Loucy (cell line): ENCODE measurements around the gene LPAR4.

Experiments
- H2AFZ ChIP-seq: fragments of 200-600 bp; sonication (generic); 2 replicates; pipeline ENCODE4 v1.6.0; 2016; ENCODE audit warnings: antibody characterized with exemption, mild to moderate bottlenecking, low read length, moderate library complexity
- H3F3A ChIP-seq: fragments of 200-600 bp; 2 replicates; pipeline ENCODE4 v1.6.0; 2016; ENCODE audit warnings: antibody characterized with exemption, low read depth, mild to moderate bottlenecking
- H3K27me3 ChIP-seq: fragments of 200-600 bp; sonication (generic); 2 replicates; pipeline ENCODE4 v1.6.1; 2014; ENCODE audit warnings: low read length, mild to moderate bottlenecking; ENCODE audit not compliant: insufficient read depth, poor library complexity, severe bottlenecking
- H3K36me3 ChIP-seq: fragments of 200-600 bp; sonication (generic); 2 replicates; pipeline ENCODE4 v1.6.1; 2016; ENCODE audit warnings: low read length; ENCODE audit not compliant: insufficient read depth
- H3K4me1 ChIP-seq: fragments of 200-600 bp; sonication (generic); 2 replicates; pipeline ENCODE4 v1.5.1; 2014; ENCODE audit warnings: low read length, mild to moderate bottlenecking; ENCODE audit not compliant: insufficient read depth, poor library complexity, severe bottlenecking
- H3K4me2 ChIP-seq: fragments of 200-600 bp; sonication (generic); 2 replicates; pipeline ENCODE4 v1.6.0; 2014; ENCODE audit warnings: antibody characterized with exemption, low read length, low read depth, mild to moderate bottlenecking; ENCODE audit not compliant: poor library complexity, severe bottlenecking
- H3K4me3 ChIP-seq: fragments of 200-600 bp; sonication (generic); 2 replicates; pipeline ENCODE4 v1.5.1; 2014; ENCODE audit warnings: low read length, mild to moderate bottlenecking, mixed read lengths; ENCODE audit not compliant: poor library complexity, severe bottlenecking
- H3K79me2 ChIP-seq: fragments of 200-600 bp; sonication (generic); 2 replicates; pipeline ENCODE4 v1.6.1; 2014; ENCODE audit warnings: low read length; ENCODE audit not compliant: insufficient read depth
- H3K9ac ChIP-seq: fragments of 200-600 bp; sonication (generic); 2 replicates; pipeline ENCODE4 v1.6.0; 2014; ENCODE audit warnings: mild to moderate bottlenecking, low read depth, low read length, moderate library complexity; ENCODE audit not compliant: poor library complexity, severe bottlenecking
- H3K9me2 ChIP-seq: fragments of 200-600 bp; sonication (generic); replicated peaks from 2 replicates; pipeline ENCODE4 v1.6.1; 2016; ENCODE audit warnings: low read depth, low read length, mixed read lengths
- H3K9me3 ChIP-seq: fragments of 200-600 bp; sonication (generic); 2 replicates; pipeline ENCODE4 v1.6.1; 2014; ENCODE audit warnings: mild to moderate bottlenecking, antibody characterized with exemption, low read length, low read depth; ENCODE audit not compliant: insufficient read depth
- H4K20me1 ChIP-seq: fragments of 200-600 bp; sonication (generic); 2 replicates; pipeline ENCODE4 v1.6.0; 2014; ENCODE audit warnings: antibody characterized with exemption, low read length, mild to moderate bottlenecking; ENCODE audit not compliant: insufficient read depth, poor library complexity, severe bottlenecking
- CTCF ChIP-seq: fragments of 200-600 bp; sonication (generic); conservative IDR thresholded peaks from 2 replicates; pipeline ENCODE4 v1.5.1; 2014; ENCODE audit warnings: mild to moderate bottlenecking, antibody characterized with exemption, low read length
- EZH2phosphoT487 ChIP-seq: fragments of 200-600 bp; IDR thresholded peaks from 2 replicates; pipeline ENCODE4 v1.6.1; 2018; ENCODE audit warnings: antibody characterized with exemption, mild to moderate bottlenecking, moderate library complexity, borderline replicate concordance

The LPAR4 gene

DNA sequence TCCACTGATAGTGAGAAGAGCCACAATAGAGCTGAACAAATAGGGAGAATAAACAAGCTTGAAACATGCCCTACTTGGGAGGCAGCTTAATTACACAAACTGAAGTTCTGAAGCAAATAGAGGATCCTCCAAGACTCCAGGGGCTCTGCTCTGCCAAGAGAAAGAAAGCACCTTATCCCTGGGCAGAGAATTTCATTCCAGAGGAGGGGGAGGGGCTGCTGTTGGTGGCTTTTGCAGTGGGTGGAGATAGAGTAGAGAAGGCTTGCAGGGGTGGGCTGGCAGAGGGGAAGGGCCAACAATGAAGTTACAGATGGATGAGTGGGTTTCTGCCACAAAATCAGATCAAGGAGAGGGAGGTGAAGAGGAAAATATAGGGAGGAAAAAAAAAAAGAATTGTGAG, 1.0 kb upstream of the LPAR4 start:
- Histone ChIP-seq H3K36me3 (no peaks in the 10 kb centered on the region), H3F3A (no peaks in the 10 kb centered on the region), H2AFZ (no peak overlapping the region), H3K9me2 (no peaks in the 10 kb centered on the region), H3K4me2 (no peak overlapping the region), H3K79me2 (no peaks in the 10 kb centered on the region), H3K4me1 (no peaks in the 10 kb centered on the region), H3K4me3 (no peak overlapping the region), H4K20me1 (no peaks in the 10 kb centered on the region), H3K9me3 (no peaks in the 10 kb centered on the region), H3K27me3 (no peaks in the 10 kb centered on the region), H3K9ac (no peak overlapping the region)
- no peak for TF ChIP-seq EZH2phosphoT487
- TF ChIP-seq CTCF = no peak

- Histone ChIP-seq H3K9me3 (no peaks in the 10 kb centered on the region), H3K4me3 (no peak overlapping the region), H3K4me1 (no peaks in the 10 kb centered on the region), H3K9ac (no peak overlapping the region), H3K36me3 (no peaks in the 10 kb centered on the region), H3K4me2 (no peak overlapping the region), H3K79me2 (no peaks in the 10 kb centered on the region), H3F3A (no peaks in the 10 kb centered on the region), H3K9me2 (no peaks in the 10 kb centered on the region), H2AFZ (no peak overlapping the region), H3K27me3 (no peaks in the 10 kb centered on the region), H4K20me1 (no peaks in the 10 kb centered on the region)
- TF ChIP-seq EZH2phosphoT487 (no peak), CTCF (no peak)
Observed at GRCh38 chrX:78747971-78748370, 451 bp downstream of the LPAR4 start.

GRCh38 chrX:78748846-78749245, 1.3 kb downstream of the LPAR4 start:
- no peak overlapping the region for H3K9ac ChIP-seq
- H3K4me3 ChIP-seq = no peak overlapping the region
- H3F3A ChIP-seq = no peaks in the 10 kb centered on the region

More at GRCh38 chrX:78748846-78749245, 1.3 kb downstream of the LPAR4 start:
- Histone ChIP-seq H2AFZ (no peak overlapping the region), H3K9me3 (no peaks in the 10 kb centered on the region), H3K9me2 (no peaks in the 10 kb centered on the region), H3K79me2 (no peaks in the 10 kb centered on the region), H3K4me2 (no peak overlapping the region), H3K27me3 (no peaks in the 10 kb centered on the region), H3K36me3 (no peaks in the 10 kb centered on the region), H3K4me1 (peaks cover 5% of the 10 kb centered on the region), H4K20me1 (no peaks in the 10 kb centered on the region)
- no peak for TF ChIP-seq EZH2phosphoT487
- TF ChIP-seq CTCF = no peak
